ENCODE measurements around the gene OAT. TPM values are rescaled to one million over a fixed set of nuclear protein-coding genes. Genes with fewer than 3 reads are reported as not detected.

Gene OAT
- total RNA-seq = 109 and 117 TPM in 2 replicates

DNA sequence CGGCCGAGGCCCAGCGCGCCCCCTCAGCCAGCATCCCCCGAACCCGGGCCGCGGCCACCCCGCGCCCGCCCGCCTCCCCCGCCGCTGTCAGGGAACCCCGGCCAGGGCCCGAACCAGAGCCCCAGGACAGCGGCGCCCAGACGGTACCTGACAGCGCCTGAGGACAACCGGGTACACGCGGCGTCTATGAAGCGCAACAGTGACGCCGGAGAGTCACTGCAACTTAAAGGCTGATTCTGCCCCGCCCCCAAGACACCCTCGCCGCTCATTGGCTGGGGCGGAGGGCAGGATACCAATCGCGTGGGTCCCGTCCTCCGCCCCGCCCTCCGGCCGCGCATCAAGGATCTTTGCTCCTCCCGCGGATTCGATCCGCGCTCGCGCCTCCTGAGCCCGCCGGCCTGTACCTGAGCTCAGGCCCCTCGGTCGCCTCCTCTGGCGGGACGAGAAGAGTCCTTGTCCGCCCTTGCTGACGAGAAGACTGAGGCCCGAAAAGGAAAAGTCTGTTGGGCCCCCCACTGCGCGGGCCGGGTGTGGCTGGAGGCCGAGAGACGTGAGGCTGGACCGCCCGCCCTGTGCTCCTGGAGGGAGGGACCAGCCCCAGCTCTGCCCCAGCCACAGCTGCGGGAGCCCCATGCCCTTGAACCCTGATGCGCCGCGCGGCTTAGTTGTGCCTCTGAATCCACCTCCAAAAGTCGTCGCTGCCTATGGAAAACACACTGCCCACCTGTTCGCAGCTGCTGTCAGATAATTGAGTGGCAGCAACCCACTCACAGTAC lies at the start of gene OAT:
Gene OAT (minus strand): TSS at position 198 of the 776 bp plus-strand sequence. CDS start 6,752 bp downstream, outside the sequence.

DNA sequence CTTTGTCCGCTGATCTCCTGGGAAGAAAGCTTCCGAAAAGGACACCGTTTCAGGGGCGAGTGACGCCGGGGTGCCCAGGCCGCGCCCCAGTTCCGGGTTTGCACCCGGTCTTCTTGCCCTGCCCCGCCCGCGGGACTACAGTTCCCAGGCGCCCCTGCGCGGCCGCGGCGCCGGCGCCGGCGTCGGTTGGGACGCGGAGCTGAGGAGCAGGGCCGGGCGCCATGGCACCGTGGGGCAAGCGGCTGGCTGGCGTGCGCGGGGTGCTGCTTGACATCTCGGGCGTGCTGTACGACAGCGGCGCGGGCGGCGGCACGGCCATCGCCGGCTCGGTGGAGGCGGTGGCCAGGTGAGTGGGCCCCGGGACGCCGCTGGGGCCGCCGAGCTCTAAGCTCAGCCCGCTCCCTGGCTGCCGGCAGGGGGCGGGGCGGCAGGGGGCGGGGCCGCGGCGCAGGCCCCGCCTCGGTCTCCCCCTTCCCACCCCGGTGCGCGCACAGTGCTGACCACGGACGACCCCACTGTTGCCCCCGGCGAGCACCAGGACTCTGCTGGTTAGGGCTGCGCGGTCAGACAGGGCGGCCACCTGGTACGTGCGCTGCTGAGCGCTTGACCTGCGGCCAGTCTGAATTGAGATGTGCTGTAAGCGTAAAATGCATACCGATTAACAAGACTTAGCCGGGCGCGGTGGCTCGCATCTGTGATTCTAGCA lies 43.1 kb upstream of the OAT start, which contains the start of gene LHPP:
Gene LHPP (plus strand): TSS at position 182 of the 706 bp plus-strand sequence. CDS start 40 bp downstream, at position 222.

DNA sequence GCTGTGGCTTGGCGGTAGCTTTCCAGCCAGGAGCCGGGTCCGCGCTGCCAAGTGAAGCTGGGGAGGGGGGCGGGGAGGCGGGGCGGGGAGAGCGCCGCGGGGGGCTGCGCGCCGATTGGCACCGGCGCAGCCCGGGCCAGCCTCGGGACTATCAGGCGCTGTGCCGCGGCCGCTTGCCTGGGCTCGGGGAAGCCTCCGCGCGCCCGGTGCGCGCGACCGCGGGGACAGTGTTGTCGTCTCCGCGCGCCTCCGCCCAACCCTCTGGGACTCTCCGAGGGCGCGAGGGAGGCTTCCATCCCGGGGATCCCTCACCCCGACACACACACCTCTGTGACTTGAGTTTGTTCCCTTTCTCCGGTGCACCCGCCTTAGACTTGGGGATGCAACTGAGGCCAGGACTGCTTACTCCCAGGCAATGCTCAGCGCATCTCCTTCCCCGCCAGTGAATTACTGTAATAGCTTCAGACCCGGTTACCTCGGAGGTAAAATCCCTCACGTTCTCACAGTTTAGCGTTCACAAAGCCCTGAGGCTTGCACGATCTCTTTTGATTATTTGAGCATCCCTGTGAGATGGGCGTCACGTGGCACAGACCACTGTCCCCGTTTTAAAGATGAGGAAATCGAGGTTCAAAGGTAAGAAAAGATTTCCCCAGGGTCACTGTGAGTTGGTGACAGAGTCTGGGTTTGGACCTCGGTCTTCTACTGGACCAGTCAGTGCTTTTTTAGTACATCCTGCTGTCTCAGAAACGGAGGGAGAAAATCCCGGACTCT lies 31.5 kb upstream of the OAT start, which contains the start of gene NKX1-2:
Gene NKX1-2 (minus strand): TSS at position 24 of the 771 bp plus-strand sequence. CDS start 92 bp downstream, outside the sequence.

Other genes with a start within 250 kb of the OAT start
- not detected in 2 replicates for gene NKX1-2, start 31.1 kb upstream of the OAT start, total RNA-seq
- 4.7 and 6.4 TPM in 2 replicates for gene LHPP, start 42.9 kb upstream of the OAT start, total RNA-seq